Measurements from ENCODE around the gene BEND6. TPM values are rescaled to one million over a fixed set of nuclear protein-coding genes. Genes with fewer than 3 reads are reported as not detected.

Gene BEND6
- total RNA-seq, 1 donor from 2014 or later: 27.1 TPM

DNA sequence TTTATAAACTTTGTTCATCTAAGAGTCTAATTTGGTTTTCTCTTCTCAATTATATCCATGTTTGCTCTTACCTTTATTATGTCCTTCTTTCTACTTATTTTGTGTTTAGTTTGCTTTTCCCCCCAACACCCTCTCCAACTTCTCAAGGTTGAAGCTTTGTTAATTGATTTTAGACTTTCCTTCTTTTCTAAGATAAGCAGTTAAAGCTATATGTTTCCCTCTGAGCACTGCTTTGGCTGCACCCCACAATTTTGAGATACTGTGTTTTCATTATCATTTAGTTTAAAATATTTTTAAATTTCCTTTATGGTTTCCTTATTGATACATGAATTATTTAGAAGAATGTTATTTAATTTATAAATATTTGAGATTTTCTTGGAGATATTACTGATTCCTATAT, 13.9 kb upstream of the BEND6 start:
- no peak for DNase-seq

DNA sequence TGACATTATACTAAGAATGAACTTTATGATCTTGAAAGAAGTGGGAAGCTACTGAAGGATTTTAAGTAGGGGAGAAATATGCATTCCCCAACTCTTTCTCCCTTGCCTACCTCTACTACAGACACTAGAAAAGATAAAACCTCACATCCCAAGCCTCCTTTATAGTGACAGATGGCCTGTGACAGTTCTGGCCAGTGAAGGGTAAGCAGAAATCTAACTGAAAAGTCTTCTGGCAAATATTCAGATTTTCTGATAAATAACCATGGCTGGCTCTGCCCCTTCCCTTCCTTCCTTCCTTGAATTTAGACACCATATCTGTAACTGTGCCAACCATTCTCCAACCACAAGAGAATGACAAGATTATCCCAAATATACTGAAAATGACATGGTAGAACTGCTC, 10.2 kb upstream of the BEND6 start:
- no peak for DNase-seq

DNA sequence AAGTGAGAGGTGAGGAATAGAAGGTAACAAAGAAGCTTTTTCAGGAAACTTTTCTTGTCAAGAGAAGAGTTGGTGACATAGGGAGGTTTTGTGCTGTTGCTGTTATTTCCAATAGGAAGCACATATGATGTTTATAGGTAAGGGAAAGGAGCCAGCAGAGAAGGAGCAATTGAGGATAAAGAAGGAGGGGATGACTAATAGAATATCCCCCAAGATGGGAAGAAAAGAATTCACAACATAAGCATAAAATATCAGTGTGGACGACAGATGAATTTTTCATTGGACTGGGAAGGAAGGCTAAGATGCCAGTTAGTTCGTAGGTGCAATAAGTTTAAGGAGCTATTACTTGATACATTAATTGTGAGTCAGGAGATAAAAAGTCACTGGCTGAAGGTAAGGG, 8.5 kb upstream of the BEND6 start:
- no peak for DNase-seq

DNA sequence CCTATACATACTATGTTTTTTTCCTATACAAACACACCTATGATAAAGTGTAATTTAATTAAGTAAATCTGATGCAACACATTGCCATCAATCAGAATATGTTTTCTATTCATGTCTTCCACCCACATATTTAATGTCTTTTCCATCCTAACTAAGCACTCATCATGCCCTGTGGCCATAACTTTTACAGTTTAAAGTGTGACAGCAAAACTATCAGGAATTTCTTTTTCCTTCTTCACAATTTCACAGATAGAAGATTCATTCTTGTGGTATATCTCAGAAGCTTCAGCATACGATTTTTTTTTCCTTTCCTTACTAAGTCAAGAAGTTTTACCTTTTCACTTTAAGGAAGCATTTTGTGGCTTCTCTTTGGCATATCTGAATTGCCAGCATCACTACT, 7.0 kb upstream of the BEND6 start:
- no peak for DNase-seq

DNA sequence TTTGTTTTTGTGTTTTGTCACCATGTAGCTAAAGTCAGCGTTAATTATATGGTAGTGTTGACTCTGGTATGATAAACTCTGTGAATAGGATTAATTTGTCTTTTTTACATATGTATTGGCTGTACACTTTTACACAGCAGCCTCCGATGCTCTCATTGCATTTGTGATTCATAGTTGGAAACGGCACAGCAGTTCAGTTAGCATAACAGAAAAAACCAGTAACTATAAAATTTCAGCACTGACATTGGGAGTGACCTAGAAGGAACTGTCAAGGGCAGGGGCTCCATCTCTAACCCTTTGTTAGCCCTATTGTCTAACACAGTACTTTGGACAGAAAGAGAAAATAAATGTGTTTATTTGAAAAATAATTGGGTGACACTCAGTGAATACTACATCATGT, 5.6 kb upstream of the BEND6 start:
- no peak for DNase-seq

DNA sequence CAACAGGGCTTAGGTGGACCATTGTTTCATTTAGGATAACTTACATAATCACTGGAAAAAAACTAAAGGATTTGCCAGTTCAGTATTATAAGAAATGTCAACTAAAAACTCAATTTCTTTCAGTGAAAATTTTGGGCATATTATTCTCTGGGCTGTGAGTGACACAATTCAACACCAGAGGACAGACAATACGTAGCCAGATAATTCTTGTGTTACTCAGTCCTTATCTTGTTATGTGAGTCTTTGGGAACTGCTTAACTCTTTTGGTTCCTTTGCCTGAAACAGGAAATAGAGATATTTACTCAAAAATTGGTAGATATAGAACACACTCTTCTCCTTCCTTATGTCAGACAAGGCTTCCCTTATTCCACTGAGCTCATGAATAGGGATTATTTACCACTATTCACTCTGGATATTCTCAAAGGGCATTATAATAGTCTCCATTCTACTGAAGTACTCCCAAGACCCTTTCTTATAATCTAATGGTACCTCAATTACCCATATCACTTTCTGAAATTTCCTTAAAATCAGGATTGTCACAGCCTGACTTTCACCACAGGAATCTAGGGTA, 4.9 kb upstream of the BEND6 start:
- no peak for DNase-seq

DNA sequence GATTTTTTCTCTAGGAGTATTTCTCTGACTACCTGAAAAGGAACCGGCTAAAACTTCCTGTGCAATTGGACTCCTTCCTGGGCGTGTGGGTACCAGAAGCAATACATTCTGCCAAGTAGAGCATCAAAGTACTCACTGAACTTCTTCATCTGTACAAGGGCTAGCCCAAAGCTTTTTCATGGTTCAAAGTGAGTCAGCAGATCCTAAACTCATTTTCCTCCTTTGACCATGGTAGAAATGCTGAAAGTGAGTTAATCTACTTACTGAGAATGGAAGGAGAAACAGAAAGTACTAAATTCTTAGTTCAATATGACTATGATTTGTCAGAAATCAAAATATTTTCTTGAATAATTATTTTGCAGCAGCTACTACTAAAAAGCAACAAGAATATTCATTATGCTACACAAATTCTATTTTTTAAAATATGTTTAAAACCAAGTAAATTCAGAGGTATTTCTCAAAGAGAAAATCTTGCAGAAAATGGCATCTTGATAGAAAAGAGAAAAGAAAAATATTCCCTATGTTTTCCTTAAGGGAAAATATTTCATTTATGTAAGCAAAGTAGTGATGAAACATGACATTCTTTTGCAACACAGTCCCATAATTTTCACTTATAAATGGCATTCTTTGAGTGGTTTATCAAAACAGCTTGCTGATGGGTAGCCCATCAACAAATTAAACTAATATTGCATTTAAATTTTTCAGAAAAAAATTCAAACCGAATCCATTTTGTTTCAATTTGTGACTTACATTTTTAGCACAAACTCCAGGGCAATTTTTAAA, 3.7 kb upstream of the BEND6 start:
- DNase-seq: no peak

DNA sequence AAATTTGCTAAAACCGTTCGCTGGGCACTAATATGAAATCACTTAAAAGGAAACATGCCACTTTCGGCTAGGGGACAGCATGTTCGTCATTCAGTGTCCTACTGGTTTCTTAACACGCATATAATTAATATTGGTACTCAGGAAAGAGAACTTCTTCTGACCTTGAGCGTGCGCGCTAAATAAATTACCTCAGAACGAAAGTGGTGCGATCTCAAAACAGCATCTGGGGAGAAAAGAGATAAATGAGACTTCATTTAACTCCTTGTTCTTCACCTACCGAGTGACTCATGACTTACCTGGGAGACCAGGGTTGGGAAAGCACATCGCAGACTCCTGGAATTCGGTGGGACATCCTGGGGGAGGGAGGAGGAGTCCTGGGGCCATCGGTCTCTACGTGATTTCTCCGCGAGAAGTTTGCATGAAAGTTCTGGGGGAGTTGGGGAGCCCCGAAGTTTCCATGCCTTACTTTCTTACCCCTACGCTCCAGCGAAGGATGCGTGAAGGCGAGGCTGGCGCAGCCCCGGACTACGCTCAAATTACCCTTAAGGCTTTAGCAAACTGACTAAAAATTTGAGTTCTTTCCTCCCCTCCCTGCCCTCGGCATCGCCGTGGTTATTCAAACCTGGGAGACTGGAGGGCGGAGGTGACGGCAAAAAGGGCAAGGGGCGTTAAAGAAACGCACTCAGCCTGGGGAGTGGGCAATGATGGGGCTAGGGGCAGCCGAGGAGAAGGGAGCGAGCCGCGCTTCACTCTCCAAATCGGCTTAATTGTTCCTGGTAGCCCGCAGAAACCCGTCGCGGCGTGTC, 1.1 kb upstream of the BEND6 start:
- no peak for DNase-seq

DNA sequence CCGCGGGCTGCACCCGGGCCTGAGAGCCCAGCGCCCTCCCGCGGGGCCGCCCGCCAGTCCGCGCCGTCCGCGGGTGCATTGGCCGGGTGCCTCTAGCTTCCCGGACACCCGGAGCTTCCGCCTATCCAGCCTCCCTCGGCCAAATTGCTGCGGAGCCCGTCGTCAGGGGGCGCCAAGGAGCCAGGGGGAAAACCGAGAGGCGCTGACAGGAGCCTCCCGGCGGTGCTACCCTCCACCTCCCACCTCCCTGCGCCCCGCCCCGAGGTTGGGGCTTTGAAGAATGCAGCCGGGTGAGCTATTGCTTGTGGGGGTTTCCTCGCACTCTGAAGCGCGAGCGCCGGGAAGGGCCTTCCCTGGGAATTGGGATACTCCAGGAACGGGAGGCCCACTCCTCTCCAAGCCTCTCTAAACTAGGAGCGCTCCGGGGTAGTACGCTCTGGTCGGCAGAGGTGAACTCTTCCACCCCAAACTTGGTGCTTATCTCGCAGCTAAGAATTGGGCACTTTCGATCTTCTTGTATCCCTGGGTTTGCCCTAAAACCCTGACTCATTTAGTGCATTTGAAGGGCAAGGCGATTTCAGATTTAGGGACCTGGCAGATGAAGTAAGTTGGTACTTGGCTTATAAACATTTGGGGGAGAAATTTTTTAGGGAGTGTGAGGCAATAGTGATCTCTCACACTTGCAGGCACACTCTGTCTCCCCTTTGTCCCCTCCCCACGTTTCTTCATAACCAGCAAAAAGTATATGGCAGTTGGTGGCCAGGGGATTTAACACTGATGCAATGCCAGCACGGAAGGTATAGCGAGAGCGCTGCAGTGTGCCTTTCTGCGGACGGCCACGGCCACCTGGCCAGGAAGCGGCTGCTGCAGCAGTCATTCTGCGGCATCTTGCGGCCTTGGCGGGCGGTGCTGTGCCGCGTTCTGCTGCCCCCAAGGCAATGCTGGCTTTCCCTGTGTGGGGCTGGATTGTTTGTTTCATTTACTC, 556 bp downstream of the BEND6 start:
- peak; percentile 76 for DNase-seq

DNA sequence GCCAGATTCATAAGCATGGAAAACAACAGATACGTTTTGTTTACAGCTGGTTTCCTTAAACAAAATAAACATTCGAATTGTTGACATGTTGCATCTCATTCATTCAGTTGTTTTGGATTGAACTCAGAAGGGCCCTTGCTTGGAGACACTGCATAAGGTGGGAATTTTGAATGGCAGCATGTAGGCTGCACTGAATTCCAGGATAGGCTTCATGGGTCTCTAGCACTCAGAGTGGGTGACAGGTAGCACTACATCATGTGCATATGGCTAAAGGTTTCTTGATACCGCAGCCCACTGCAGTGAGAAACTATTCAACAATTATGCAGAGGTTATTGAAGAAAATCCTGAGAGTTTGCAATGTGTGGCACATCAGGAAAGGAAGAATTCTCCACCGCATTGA, 1.6 kb downstream of the BEND6 start:
- DNase-seq: no peak

DNA sequence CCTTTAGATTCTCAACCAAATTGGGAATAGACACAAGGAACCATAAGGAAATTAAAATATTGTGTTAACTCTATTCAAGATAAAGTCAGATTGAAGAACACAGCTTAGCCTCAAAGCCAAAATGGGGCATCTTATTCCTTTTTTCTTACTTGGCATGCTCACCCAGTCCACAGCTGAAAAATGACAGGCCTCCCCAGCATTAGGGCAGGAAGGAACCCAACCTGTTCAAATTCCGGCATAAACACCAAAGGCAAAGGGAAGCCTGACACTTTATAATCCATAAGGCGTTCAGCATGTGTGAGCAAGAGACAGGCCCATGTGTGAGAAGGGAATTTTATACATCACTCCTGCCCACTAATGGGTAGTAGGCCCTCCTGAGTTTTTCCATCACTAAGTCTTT, 2.9 kb downstream of the BEND6 start:
- DNase-seq: no peak

DNA sequence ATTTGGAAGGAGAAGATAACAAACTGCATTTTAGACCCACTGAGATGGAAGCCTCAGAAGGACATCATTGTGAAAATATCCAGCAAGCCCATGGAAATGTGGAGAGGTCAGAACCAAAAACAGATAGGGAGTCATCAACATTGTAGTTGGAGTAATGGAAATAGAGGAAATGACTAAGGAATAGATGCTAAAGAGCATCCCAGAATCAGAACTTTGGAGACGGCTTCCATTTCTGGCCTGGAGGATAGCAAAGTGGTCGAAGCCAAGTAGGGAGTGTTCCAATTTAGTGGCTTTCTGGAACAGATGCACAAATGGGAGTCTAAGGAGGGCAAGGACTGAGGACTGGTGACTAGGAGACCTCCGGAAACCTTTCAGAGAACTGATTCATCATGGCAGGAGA, 3.6 kb downstream of the BEND6 start:
- DNase-seq: no peak

DNA sequence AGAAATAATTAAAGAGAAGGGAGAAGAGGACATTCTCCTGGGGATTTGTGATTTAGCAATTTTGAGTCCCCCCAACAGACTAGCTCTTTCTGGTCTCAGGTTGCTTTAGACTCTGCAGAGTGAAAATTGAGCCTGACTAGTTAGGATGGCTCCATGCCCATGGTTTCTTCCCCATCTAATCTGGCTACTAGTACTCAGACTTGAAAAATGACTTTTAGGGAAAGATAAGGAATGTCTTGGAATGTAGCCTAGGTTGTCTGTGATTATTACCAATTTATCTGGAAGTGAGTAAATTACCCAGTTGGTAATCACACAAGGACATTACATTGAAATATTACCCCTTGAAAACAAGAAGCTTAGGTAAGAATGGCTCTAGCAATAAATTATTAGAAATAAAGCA, 4.2 kb downstream of the BEND6 start:
- no peak for DNase-seq

DNA sequence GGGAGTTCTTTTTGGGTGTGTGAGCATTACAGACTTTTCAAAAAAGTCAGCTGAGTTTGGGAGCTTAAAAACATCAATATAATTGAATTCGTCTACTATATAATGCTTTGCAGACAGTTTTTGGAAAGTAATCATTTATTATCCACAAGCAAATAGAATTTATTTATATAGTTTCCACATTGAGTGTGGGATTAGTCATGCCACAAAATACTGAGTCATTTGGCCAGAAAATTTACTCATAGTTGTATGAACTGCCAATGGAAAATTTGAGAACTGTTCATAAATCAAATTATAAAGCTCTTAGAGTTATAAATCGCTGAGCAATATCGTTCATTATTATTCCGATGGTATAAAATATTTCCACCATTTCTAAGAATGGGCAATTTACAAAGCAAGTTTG, 5.0 kb downstream of the BEND6 start:
- no peak for DNase-seq

DNA sequence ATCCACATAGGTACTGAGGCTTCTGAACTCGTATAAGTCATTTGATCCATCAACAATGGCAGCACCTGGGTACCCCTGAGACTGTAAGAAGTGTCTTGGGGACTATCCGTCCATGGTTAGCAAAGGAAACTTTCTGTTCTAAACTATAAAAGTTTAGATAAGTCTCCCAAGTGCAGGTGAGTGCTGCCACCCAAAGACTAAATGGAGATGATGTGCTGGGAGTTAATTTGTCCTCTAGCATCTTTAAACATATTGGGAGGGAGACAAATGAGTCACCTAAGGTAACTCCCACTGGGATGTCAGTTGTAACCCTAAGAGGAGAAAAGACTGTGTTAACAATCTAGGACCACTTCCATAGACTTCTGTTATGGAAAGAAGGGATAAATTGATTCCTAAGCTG, 6.2 kb downstream of the BEND6 start:
- DNase-seq: no peak

DNA sequence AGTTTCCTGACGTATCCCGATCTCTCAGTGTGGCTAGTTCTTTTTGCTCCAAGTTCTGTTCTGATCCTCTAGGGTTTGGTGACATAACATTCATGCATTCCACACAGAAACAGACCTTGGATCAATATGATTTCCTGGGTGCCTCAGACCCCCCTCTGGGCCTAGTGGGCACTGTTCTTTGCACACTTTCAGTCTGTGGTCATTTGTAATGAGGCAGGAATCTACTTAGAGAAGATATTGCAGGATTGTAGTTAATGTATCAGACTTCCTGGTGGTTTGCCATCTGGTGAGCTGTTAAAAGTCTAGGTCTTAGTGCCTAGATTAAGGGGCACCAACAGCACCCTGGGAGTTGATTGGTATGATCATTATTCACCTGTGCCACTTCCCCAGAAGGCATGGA, 7.5 kb downstream of the BEND6 start:
- DNase-seq: no peak

DNA sequence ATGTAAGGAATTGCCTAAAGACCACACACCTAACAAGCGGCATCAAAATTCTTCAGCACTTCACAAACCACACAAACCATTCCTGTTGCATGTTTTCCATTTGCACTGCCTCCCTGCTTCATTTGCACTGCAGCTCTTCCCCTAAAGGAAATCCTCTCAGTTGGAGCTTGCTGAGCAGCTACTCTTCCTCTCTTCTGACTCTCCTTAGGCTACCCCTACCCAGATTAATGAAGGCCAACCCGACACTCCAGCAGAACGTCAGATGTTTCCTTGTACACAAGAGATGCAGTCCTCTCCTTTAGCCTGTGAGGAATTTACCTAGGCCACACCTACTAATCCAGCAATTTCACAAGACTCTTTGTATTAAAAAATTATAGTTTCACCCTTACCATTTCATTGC, 8.1 kb downstream of the BEND6 start:
- DNase-seq: no peak

DNA sequence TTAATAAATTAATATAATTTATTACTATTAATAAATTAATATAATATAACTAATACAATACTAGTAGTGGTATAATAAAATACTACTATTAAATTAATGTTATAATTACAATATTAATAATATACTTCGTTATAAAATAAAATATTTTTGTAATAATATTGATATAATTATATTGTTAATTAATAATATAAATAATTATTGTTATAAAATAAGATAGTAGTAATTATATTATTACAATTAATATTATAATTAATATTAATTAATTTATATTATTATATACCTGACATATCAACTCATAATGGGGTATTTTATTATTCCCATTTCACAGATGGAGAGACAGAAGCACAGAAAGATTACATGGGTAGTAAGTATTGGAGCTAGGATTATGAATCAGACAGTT, 8.9 kb downstream of the BEND6 start:
- no peak for DNase-seq

DNA sequence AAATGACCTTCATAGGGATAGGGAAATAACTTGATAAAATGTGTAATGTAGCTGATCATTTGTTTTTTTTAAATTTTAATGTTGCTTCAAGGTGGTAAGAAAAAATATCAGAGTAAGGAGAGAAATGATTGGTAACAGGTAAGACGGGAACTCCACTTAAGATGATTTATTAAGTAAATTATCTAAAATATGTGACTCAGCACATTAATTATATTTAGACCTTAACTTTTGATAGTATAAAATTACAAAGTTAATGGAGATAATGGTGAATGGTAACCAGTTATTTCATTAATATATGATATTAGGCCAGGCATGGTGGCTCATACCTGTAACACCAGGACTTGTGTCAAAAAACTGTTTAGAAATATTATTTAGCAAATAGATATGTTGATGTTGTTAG, 10.2 kb downstream of the BEND6 start:
- no peak for DNase-seq

DNA sequence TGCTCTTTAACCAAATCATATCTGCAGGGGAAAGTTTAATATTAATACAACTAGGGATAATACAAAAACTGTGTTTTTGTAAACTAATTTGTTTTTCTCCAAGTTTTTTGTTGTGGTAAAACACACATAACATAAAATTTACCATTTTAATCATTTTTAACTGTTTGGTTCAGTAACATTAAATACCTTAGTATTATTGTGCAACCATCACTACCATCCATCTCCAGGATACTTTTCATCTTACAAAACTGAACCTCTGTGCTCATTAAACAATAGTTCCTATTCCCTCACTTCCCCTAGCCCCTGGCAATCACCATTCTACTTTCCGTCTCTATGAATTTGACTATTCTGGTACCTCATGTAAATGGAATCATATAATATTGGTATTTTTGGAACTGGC, 15.9 kb downstream of the BEND6 start:
- DNase-seq: no peak

DNA sequence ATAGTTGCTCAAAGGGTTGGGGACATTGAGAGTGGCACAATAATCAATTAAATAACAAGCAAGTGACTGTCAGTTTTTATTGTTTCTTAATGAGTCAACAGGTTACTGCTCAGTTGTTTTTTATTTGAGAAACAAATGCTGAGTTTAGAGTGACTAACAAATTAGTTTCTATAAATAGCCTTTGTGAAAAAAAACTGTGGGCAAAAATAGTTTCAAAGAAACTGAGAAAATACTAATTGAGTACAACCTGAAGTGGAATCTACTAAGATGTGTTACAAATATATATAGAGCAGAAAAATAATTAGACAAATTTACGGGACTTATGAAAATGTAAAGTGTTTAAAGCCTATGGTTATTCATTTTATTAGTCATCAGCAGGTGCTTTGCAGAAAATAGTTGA, 22.3 kb downstream of the BEND6 start:
- DNase-seq: no peak

DNA sequence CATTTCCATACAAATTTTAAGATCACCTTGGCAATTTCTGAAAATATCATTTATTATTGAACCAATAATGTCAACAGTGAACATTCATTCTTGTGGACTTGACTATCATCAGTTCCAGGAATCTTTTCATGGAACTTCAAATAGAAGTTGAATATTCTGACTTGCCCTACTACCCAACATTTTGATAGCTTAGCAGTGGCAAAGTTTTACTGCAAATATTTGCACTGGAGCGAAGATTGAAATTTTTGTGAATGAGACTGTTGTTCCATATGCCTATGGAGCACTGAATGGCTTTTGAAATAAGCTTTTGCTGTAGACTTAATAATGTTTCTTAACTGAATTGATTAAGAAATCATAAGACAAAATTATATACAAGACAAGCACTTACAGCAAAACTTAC, 23.6 kb downstream of the BEND6 start:
- no peak for DNase-seq

DNA sequence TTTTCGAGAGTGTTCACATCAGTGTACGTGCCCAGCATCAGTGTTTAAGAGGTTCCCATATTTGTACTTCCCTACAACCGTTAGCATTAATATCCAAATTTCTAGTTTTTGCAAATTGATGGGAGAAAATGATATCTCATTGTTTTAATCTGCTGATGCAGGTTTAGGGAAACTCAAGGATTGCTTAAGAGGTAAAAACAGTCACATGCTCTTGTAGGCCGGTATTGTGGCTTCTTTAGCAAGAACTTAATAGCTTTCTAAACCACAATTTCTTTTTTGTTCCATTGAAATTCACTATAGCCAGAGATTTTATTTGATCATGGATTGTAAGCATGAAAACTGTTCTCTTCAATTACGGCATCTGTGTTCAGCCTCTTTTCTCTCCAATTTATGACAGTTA, 29.5 kb downstream of the BEND6 start:
- DNase-seq: no peak
